GM23338 (cell line): ENCODE data around the gene CRMP1.

Source experiments
- POLR2AphosphoS5 ChIP-seq: IDR thresholded peaks from 2 replicates; pipeline ENCODE4 v1.6.1; 2016; ENCODE audit warnings: antibody characterized with exemption, low read depth
- STAT1 ChIP-seq: IDR thresholded peaks from one replicate; pipeline ENCODE4 v1.6.1; 2016; ENCODE audit warnings: antibody characterized with exemption; ENCODE audit not compliant: unreplicated experiment
- TF ChIP-seq, protein P1 (sequence below), 2 experiments: fragments of 200-600 bp in 1 of 2; sonication (generic) in 1 of 2; conservative IDR thresholded peaks; 2 replicates each; pipeline versions ENCODE4 v1.5.1 to v1.6.1; 2016 to 2017; ENCODE audit warnings: antibody characterized with exemption in 2 of 2, low read depth in 2 of 2, mild to moderate bottlenecking in 2 of 2, moderate library complexity in 1 of 2

DNA sequence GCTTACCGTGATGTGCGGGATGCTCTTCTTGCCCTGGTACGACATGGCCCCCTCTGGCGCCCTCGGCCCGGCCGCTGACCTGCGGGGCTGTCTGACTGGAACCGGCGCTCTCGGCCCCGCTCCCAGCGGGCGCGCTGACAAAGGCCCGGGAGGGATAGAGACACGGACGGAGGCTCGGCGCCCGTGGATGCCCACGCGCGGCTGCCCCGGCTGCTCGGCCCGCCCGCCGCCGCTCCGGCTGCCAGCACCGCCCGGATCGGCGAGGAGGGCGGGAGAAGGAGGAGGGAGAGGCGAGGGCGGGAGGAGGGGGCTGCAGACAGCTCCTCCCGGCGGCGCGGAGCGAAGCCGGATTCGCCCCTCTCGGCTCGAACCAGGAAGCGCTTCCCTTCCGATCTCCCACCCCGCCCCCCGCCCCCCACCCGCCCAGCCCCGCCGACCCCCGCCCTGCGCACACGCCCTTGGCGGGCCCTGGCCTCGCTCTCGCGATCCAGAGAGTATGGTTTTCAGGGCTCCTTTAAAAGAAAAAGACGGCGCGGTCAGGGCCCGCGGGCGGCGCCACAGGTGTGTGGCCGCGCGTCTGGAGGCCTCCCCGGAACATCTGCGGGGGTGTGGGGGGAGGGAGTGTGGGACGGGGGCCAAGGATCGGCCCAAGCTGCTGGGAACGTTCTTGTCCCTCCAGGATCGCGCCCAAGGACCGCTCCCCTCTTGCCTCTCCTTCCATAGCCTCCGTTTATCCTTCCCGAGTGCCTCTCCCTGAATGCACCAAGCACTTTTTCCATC, 4.5 kb downstream of the CRMP1 start:
- TF ChIP-seq, protein P1, sequence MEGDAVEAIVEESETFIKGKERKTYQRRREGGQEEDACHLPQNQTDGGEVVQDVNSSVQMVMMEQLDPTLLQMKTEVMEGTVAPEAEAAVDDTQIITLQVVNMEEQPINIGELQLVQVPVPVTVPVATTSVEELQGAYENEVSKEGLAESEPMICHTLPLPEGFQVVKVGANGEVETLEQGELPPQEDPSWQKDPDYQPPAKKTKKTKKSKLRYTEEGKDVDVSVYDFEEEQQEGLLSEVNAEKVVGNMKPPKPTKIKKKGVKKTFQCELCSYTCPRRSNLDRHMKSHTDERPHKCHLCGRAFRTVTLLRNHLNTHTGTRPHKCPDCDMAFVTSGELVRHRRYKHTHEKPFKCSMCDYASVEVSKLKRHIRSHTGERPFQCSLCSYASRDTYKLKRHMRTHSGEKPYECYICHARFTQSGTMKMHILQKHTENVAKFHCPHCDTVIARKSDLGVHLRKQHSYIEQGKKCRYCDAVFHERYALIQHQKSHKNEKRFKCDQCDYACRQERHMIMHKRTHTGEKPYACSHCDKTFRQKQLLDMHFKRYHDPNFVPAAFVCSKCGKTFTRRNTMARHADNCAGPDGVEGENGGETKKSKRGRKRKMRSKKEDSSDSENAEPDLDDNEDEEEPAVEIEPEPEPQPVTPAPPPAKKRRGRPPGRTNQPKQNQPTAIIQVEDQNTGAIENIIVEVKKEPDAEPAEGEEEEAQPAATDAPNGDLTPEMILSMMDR (conservative IDR thresholded peaks at IDR 0.05; ENCODE audit: low read depth in 2 of 2): no peak
- no peak; the same call in 1 of the 2 replicates for TF ChIP-seq POLR2AphosphoS5
- no peak for TF ChIP-seq STAT1
